Pulmonary artery endothelial cell (primary cell): ENCODE results near the gene EFHC1. TPM values are rescaled to one million over a fixed set of nuclear protein-coding genes. Genes with fewer than 3 reads are reported as not detected.

Source experiments
- DNase-seq: peaks from one replicate; pipeline ENCODE4 v3.0.0-alpha.2; 2011; ENCODE audit warnings: low read depth, low spot score
- total RNA-seq: library from RNA; depleted of rRNA; stranded (reverse); fragments of >200 nt; gene quantifications from 2 replicates; pipeline ENCODE4 v1.2.3, GENCODE V29; 2014

The EFHC1 gene
- total RNA-seq, 1 donor from 2014 or later = 12.8 TPM

- no peak for DNase-seq
Observed at GRCh38 chr6:52516269-52516668, 96.1 kb downstream of the EFHC1 start.

- DNase-seq = no peak
Observed at GRCh38 chr6:52516943-52517342, 96.8 kb downstream of the EFHC1 start.

GRCh38 chr6:52517502-52518278 lies 97.5 kb downstream of the EFHC1 start:
- peak; percentile 74 for DNase-seq

- DNase-seq = no peak
Observed at GRCh38 chr6:52518279-52518945, 98.3 kb downstream of the EFHC1 start.

GRCh38 chr6:52519618-52520017 lies 99.5 kb downstream of the EFHC1 start:
- no peak for DNase-seq

GRCh38 chr6:52522151-52522626 lies 102.0 kb downstream of the EFHC1 start:
- DNase-seq = no peak

- DNase-seq = no peak
Observed at GRCh38 chr6:52522655-52523054, 102.5 kb downstream of the EFHC1 start.

GRCh38 chr6:52523378-52524142 lies 103.4 kb downstream of the EFHC1 start:
- DNase-seq = no peak

GRCh38 chr6:52524918-52525317 lies 104.8 kb downstream of the EFHC1 start:
- no peak for DNase-seq

- DNase-seq = no peak
Observed at GRCh38 chr6:52526634-52527033, 106.5 kb downstream of the EFHC1 start.

- no peak for DNase-seq
Observed at GRCh38 chr6:52527436-52527835, 107.3 kb downstream of the EFHC1 start.

GRCh38 chr6:52529311-52529710 lies 109.2 kb downstream of the EFHC1 start:
- DNase-seq = no peak

GRCh38 chr6:52530351-52530750 lies 110.2 kb downstream of the EFHC1 start:
- no peak for DNase-seq

GRCh38 chr6:52531396-52531795 lies 111.3 kb downstream of the EFHC1 start:
- no peak for DNase-seq

GRCh38 chr6:52531834-52532233 lies 111.7 kb downstream of the EFHC1 start:
- DNase-seq = no peak

- DNase-seq = no peak
Observed at GRCh38 chr6:52532457-52532856, 112.3 kb downstream of the EFHC1 start.

GRCh38 chr6:52533491-52533890 lies 113.3 kb downstream of the EFHC1 start:
- DNase-seq = no peak

GRCh38 chr6:52534363-52534762 lies 114.2 kb downstream of the EFHC1 start:
- no peak for DNase-seq

- no peak for DNase-seq
Observed at GRCh38 chr6:52534966-52535390, 114.8 kb downstream of the EFHC1 start.

GRCh38 chr6:52535711-52536423 lies 115.7 kb downstream of the EFHC1 start:
- no peak for DNase-seq

GRCh38 chr6:52536424-52536916 lies 116.3 kb downstream of the EFHC1 start:
- no peak for DNase-seq
